GM19324 (cell line): Measurements from ENCODE around the gene TMCO6.
"Not testable (repeated sequence)": the region's sequence is repeated elsewhere in the genome, so short reads cannot be mapped to it uniquely, and the experiment has no call there.

Experiments used
- ATAC-seq: cut with Tn5 transposase; IDR thresholded peaks from one replicate; pipeline ENCODE4 v1.9.1; 2021; ENCODE audit warnings: mild to moderate bottlenecking, moderate library complexity; ENCODE audit not compliant: unreplicated experiment, low FRiP score

Gene TMCO6

DNA sequence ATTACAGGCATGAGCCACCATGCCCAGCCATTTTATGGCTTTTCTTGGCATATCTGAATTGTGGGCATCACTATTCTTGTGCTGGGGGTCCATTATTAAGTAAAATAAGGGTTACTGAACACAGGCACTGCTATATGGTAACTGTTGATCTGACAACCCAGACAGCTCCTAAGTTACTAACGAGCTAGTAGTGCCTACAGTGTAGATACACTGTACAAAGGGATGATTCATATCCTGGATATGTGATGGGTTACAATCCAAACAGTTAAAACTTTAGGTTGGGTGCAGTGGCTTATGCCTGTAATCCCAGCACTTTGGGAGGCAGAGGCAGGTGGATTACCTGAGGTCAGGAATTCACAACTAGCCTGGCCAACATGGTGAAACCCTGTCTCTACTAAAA is 10.5 kb upstream of the TMCO6 start:
- no peak for ATAC-seq

GRCh38 chr5:140630292-140631035 is 8.8 kb upstream of the TMCO6 start:
- no peak for ATAC-seq

DNA sequence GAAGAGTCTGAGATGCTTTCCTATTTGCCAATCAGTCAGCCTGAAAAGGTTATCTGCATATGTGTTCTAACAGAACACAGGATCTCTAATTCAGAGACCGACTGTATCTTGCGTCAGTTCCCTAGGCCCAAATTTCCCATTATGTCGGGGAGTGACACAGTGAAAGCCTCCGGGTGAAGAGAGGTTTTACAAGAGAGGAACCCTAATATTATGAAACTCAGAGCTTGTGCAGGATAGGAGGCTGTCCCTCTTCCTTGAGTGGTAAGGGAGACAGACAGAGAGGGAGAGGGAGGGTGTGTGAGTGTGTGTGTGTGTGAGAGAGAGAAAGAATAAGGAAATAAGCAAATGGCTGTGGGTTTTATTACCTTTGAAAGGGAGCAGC is 8.2 kb upstream of the TMCO6 start:
- no peak for ATAC-seq

GRCh38 chr5:140631831-140632365 is 7.4 kb upstream of the TMCO6 start:
- peak; percentile 35 for ATAC-seq

- ATAC-seq, result peak; percentile 70
These were observed 6.8 kb upstream of the TMCO6 start for GRCh38 chr5:140632366-140633020.

DNA sequence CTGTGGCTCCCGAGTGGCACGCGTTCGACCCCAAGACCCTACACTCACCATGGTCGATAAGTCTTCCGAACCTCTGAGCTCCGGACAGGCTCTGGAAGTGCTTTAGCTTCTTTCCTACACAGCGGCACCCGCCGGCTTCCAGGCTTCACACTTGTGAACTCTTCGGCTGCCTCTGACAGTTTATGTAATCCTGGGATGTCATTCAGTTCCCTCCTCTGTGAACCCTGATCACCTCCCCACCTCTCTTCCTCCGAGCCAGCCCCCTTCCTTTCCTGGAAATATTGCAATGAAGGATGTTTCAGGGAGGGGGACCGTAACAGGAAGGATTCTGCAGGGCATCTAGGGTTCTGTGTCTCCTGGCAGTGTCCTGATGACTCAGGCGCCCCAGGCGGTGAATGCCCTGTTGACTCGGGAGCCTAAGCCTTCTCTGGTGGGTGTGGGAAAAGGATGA is 6.2 kb upstream of the TMCO6 start, which contains the start of gene CD14:
Gene CD14 (minus strand): TSS at position 155 of the 451 bp plus-strand sequence. CDS start 104 bp downstream, at position 51.
- ATAC-seq, result no peak

DNA sequence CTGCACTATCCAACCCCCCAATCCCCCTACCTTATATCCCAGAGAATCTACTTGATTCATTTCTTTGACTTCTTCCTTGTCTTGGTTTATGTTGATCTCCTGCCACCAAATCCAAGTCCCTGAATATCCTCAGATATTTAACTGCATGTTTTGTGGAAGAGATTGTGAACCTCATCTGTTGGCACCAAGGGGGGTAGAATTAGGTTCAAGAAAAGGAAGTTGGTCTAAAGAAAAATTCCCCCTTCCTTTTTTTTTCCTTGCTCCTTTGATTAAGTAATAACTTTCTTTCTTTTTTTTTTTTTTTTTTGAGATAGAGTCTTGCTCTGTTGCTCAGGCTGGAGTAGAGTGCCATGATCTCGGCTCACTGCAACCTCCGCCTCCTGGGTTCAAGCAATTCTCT is 5.8 kb upstream of the TMCO6 start:
- no peak for ATAC-seq

DNA sequence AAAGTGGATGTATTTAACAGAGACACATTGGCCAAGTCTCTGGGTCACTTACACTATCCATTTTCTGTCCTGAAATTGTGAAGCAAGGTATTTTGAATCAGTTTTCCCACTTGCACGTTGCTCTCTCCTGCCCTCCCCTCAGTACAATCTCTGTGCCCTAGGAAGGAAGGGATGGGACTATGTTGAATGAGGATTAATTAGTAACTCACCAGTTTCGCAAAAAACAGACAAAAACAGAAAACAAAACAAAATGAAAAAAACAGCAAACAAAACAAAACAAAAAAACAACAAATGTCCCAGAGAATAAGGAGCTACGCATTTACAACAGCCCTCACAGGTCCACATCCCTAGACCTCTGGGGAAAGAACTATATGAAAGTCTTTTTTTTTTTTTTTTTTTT is 5.1 kb upstream of the TMCO6 start:
- ATAC-seq, result no peak

DNA sequence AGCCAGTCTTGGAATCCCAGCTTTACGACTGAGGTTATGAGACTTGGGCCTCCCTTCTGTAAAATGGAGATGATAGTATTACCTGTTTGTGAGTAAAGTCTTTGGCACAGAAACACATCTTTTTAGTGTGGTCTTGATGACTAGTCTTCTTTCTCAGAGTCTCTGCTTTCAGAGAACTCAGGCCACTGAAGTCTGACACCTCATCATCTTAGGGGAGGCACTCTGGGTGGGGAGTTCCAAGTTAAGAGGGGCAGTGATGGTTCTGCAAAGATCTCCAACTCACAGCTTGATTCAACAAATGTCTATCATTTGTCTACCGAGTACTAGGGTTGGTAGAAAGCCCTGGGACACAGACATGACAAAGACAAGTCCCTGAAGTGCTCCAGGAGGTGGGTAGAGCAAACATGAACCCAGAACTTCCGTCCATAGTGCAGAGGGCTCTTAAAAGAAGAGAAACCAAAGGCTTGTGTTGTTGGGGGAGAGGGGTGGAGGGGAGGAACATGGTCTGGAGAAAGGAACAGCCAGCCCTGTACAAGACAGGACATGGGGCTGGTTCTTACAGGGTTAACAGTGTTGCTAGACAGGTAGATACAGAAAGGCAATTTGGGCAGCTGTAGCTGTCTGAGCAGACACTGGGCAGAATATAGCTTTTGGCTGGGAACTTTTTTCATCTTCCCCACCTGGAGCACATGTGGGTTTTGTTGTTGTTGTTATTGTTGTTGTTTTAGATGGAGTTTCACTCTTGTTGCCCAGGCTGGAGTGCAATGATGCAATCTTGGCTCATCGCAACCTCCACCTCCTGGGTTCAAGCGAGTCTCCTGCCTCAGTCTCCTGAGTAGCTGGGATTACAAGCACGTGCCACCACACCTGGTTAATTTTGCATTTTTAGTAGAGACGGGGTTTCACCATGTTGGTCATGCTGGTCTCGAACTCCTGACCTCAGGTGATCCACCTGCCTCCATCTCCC is 3.7 kb upstream of the TMCO6 start:
- ATAC-seq, result no peak

DNA sequence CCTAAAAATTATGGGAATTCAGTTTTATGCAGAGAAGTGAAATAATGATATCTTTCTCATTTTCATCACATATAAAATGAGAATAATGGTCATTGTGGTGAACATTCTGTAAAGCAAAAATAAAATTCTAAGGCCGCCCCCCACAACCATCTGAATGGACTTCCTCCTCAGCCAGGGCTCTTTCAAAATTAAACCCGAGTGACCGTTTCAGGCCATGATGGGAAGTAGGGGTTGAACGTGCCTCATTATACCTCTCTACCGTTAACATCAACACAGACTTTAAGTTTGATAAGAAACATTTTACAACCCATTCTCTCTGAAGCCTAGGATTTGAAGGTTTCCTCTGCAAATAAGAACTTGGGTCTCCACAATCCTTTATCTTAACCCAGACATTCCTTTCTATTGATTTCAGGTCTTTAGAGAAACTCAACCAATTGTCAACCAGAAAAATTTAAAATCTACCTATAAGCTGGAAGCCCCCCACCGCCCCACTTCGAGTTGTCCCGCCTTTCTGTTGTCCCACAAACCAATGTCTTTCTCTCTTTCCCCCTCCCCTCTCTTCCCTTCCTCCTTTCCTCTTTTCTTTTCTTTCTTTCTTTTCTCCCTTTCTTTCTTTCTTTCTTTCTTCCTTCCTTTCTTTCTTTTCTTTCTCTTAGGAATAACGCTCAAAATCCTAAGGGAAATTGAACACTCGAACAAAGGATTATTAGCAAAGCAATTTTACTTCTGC is 1.7 kb upstream of the TMCO6 start:
- ATAC-seq, result no peak

DNA sequence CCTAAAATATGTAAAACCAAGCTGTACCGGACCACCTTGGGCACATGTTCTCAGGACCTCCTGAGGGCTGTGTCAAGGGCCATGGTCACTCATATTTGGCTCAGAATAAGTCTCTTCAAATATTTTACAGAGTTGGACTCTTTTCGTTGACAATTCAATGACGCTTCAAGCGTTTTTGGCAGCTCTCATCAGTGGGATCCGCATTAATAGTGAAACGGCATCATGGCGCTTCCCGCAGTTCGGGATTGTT is 428 bp upstream of the TMCO6 start:
- ATAC-seq, result not testable (repeated sequence)

DNA sequence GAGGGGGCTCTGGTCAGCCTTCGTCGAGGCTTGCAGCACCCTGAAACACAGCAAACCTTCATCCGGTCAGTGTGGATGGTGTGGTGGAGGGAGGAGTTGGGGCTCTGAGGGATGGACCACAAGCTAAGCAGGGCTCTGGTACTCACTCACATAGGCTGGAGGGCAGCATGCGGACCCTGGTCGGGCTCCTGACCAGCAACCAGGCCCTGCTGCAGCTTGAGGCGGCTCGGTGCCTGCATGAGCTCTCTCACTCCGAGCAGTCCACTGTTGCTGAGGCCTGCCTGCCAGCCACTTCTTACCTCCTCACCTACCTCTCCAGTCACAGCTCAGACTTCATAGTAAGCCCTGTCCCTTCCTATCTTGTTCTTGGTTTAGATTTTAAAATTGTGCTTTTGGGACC is 2.5 kb downstream of the TMCO6 start:
- no peak for ATAC-seq

GRCh38 chr5:140642718-140643117 is 3.5 kb downstream of the TMCO6 start:
- no peak for ATAC-seq

GRCh38 chr5:140647042-140647419 is 7.8 kb downstream of the TMCO6 start:
- ATAC-seq, result peak; percentile 21

DNA sequence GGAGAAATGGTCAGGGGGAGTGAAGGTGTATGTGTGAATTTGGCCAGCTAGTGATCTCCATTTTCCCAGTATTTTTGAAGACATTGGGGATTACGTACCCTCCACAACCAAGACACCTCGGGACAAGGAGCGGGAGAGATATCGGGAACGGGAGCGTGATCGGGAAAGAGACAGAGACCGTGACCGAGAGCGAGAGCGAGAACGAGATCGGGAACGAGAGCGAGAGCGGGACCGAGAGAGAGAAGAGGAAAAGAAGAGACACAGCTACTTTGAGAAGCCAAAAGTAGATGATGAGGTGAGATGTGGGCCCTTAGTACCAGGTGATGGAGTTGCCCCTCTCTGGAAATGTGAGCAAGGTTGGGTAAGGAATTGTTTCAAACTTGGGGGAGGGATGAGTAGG is 19.6 kb downstream of the TMCO6 start:
- no peak for ATAC-seq

DNA sequence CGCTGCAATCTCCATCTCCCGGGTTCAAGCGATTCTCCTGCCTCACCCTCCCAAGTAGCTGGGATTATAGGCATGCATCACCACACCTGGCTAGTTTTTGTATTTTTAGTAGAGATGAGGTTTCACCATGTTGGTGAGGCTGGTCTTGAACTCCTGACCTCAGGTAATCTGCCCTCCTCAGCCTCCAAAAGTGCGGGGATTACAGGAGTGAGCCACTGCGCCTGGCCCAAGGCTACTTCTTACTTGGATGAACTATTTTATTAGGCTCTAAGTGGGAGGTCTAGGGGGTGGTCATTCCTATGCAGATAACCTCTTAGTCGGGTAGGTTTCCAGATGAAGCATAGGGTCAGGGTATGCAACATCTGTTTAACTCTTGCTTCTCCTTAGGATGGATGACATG is 21.1 kb downstream of the TMCO6 start:
- ATAC-seq, result not testable (repeated sequence)

- ATAC-seq, result no peak
These were observed 24.7 kb downstream of the TMCO6 start for GRCh38 chr5:140664030-140664358.

DNA sequence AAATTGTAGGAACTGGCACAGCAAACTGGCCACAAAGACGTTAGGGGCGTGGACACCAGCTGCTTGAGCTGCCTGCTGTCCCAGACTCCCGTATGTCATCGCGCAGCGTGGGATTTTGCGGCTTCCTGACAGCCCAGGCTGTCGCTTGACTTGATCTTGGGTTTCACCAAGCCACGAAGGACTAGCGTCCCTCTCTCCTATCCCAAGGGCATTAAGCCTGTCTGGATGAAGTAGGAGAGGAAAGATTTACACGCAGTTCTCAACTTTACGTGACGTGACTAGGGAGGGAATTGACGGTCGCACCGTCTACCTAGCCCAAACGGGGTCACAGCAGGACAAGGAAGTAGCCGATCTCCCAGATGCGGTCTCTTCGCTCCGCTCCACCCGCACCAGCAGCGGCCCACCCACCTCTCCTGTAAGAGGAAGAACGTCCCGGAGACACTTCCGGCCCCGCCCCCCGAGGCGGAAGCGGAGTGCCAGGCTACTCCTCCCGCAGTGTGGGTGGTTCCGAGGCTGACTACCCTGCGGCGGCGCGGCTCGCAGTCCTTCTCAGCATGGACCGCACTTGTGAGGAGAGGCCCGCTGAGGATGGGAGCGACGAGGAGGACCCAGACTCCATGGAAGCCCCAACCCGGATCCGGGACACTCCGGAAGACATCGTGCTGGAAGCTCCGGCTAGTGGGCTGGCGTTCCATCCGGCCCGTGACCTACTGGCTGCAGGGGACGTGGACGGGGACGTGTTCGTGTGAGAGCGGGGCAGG is 25.3 kb downstream of the TMCO6 start, which contains the start of gene WDR55:
Gene WDR55 (plus strand): TSS at position 546 of the 761 bp plus-strand sequence. CDS start 9 bp downstream, at position 555.
- peak; percentile 97 for ATAC-seq

GRCh38 chr5:140671035-140671434 is 31.8 kb downstream of the TMCO6 start:
- ATAC-seq, result not testable (repeated sequence)
